ENCODE measurements around the gene CACNA1I.

- TF ChIP-seq CTCF (conservative IDR thresholded peaks at IDR 0.05 in 1 of 2, IDR thresholded peaks at IDR 0.05 in 1 of 2; ENCODE audit: low read depth in 1 of 2, low read length in 2 of 2) (no peak), EZH2 (IDR thresholded peaks at IDR 0.05; ENCODE audit: low read length, missing control alignments) (no peak)
Observed at GRCh38 chr22:39690881-39691605, 120.5 kb downstream of the CACNA1I start.
